Measurements from ENCODE around the gene C11orf86.
"Not testable (repeated sequence)": the region's sequence is repeated elsewhere in the genome, so short reads cannot be mapped to it uniquely, and the experiment has no call there.

Gene C11orf86

GRCh38 chr11:66974724-66975404, at the start of gene C11orf86:
TSS of gene C11orf86 (plus strand) at chr11:66975304. CDS start at chr11:66975363, 59 bp downstream.
- no peak within 1 kb of the TSS for H3K4me3 ChIP-seq (ENCODE audit: low read depth, low read length)

- H3K4me3 ChIP-seq (ENCODE audit: low read depth, low read length), result no peak overlapping the region
Measured at GRCh38 chr11:66929753-66930152, 45.4 kb upstream of the C11orf86 start.

- H3K4me3 ChIP-seq (ENCODE audit: low read depth, low read length), result no peak overlapping the region
Measured at GRCh38 chr11:66932543-66932942, 42.6 kb upstream of the C11orf86 start.

GRCh38 chr11:66933531-66933930, 41.6 kb upstream of the C11orf86 start:
- no peak overlapping the region for H3K4me3 ChIP-seq (ENCODE audit: low read depth, low read length)

GRCh38 chr11:66934950-66935779, 39.9 kb upstream of the C11orf86 start:
- no peak overlapping the region for H3K4me3 ChIP-seq (ENCODE audit: low read depth, low read length)

GRCh38 chr11:66936311-66936711, 38.8 kb upstream of the C11orf86 start:
- no peak overlapping the region for H3K4me3 ChIP-seq (ENCODE audit: low read depth, low read length)

- no peak overlapping the region for H3K4me3 ChIP-seq (ENCODE audit: low read depth, low read length)
Measured at GRCh38 chr11:66937193-66937733, 37.8 kb upstream of the C11orf86 start.

GRCh38 chr11:66938582-66939135, 36.4 kb upstream of the C11orf86 start:
- no peak overlapping the region for H3K4me3 ChIP-seq (ENCODE audit: low read depth, low read length)

- H3K4me3 ChIP-seq (ENCODE audit: low read depth, low read length), result no peak overlapping the region
Measured at GRCh38 chr11:66950112-66950535, 25.0 kb upstream of the C11orf86 start.

GRCh38 chr11:66951135-66951534, 24.0 kb upstream of the C11orf86 start:
- H3K4me3 ChIP-seq (ENCODE audit: low read depth, low read length), result no peak overlapping the region

- H3K4me3 ChIP-seq (ENCODE audit: low read depth, low read length), result no peak overlapping the region
Measured at GRCh38 chr11:66951927-66952337, 23.2 kb upstream of the C11orf86 start.

GRCh38 chr11:66953081-66953833, 21.8 kb upstream of the C11orf86 start:
- H3K4me3 ChIP-seq (ENCODE audit: low read depth, low read length), result no peak overlapping the region

- H3K4me3 ChIP-seq (ENCODE audit: low read depth, low read length), result no peak overlapping the region
Measured at GRCh38 chr11:66956689-66957290, 18.3 kb upstream of the C11orf86 start.

- H3K4me3 ChIP-seq (ENCODE audit: low read depth, low read length), result peak overlapping the region; percentile 86
Measured at GRCh38 chr11:66957971-66958231, 17.2 kb upstream of the C11orf86 start.

- peak within 1 kb of the TSS; percentile 86 for H3K4me3 ChIP-seq (ENCODE audit: low read depth, low read length)
Measured at GRCh38 chr11:66958232-66958955, 16.7 kb upstream of the C11orf86 start, which contains the start of gene PC. TSS of gene PC (minus strand) at chr11:66958383. CDS start at chr11:66872159, 86,224 bp downstream.

GRCh38 chr11:66958956-66959274, 16.2 kb upstream of the C11orf86 start:
- H3K4me3 ChIP-seq (ENCODE audit: low read depth, low read length), result no peak overlapping the region

GRCh38 chr11:66961691-66962213, 13.4 kb upstream of the C11orf86 start:
- not testable (repeated sequence) for H3K4me3 ChIP-seq (ENCODE audit: low read depth, low read length)

- no peak overlapping the region for H3K4me3 ChIP-seq (ENCODE audit: low read depth, low read length)
Measured at GRCh38 chr11:66962247-66962646, 12.9 kb upstream of the C11orf86 start.

GRCh38 chr11:66962801-66963200, 12.3 kb upstream of the C11orf86 start:
- H3K4me3 ChIP-seq (ENCODE audit: low read depth, low read length), result no peak overlapping the region

GRCh38 chr11:66964495-66964894, 10.6 kb upstream of the C11orf86 start:
- no peak overlapping the region for H3K4me3 ChIP-seq (ENCODE audit: low read depth, low read length)
